ENCODE results near the gene MEGF11. TPM values are rescaled to one million over a fixed set of nuclear protein-coding genes. Genes with fewer than 3 reads are reported as not detected.

Gene MEGF11
- 0.85 TPM for polyA plus RNA-seq (2012; ENCODE audit: low read depth, missing spikeins)

GRCh38 chr15:66253418-66254088, at the start of gene MEGF11:
MEGF11 (minus strand) TSS chr15:66253750; CDS start chr15:66128403, 125,347 bp downstream.
- FAIRE-seq (no peak), DNase-seq (ENCODE audit: insufficient read length, low spot score) (no peak)
- TF ChIP-seq TAF1 (IDR thresholded peaks at IDR 0.05; ENCODE audit: low read depth, low read length): no peak
- TF ChIP-seq POLR2AphosphoS5 (IDR thresholded peaks at IDR 0.05; ENCODE audit: low read depth, low read length): no peak

- DNase-seq (ENCODE audit: insufficient read length, low spot score) (no peak), FAIRE-seq (no peak)
- TF ChIP-seq PAX5 (IDR thresholded peaks at IDR 0.05; ENCODE audit: insufficient read depth, low read length, severe bottlenecking) (no peak), POLR2A (IDR thresholded peaks at IDR 0.05; ENCODE audit: low read depth, low read length) (no peak), SPI1 (IDR thresholded peaks at IDR 0.05; ENCODE audit: low read depth, low read length) (no peak), TAF1 (IDR thresholded peaks at IDR 0.05; ENCODE audit: low read depth, low read length) (no peak), POU2F2 (IDR thresholded peaks at IDR 0.05; ENCODE audit: low read depth, low read length) (no peak), POLR2AphosphoS5 (IDR thresholded peaks at IDR 0.05; ENCODE audit: low read depth, low read length) (no peak)
Measured at GRCh38 chr15:66302489-66303278, 49.1 kb upstream of the MEGF11 start.

GRCh38 chr15:66298803-66299251, 45.3 kb upstream of the MEGF11 start:
- DNase-seq (ENCODE audit: insufficient read length, low spot score) (no peak), FAIRE-seq (no peak)
- TF ChIP-seq TAF1 (IDR thresholded peaks at IDR 0.05; ENCODE audit: low read depth, low read length): no peak
- TF ChIP-seq POLR2AphosphoS5 (IDR thresholded peaks at IDR 0.05; ENCODE audit: low read depth, low read length): no peak
- no peak for TF ChIP-seq POLR2A (IDR thresholded peaks at IDR 0.05; ENCODE audit: low read depth, low read length)
- no peak for TF ChIP-seq PAX5 (IDR thresholded peaks at IDR 0.05; ENCODE audit: insufficient read depth, low read length, severe bottlenecking)
- no peak for TF ChIP-seq POU2F2 (IDR thresholded peaks at IDR 0.05; ENCODE audit: low read depth, low read length)
- TF ChIP-seq SPI1 (IDR thresholded peaks at IDR 0.05; ENCODE audit: low read depth, low read length): no peak

- TF ChIP-seq POLR2AphosphoS5 (IDR thresholded peaks at IDR 0.05; ENCODE audit: low read depth, low read length) (no peak), POLR2A (IDR thresholded peaks at IDR 0.05; ENCODE audit: low read depth, low read length) (no peak), POU2F2 (IDR thresholded peaks at IDR 0.05; ENCODE audit: low read depth, low read length) (no peak), PAX5 (IDR thresholded peaks at IDR 0.05; ENCODE audit: insufficient read depth, low read length, severe bottlenecking) (no peak), SPI1 (IDR thresholded peaks at IDR 0.05; ENCODE audit: low read depth, low read length) (no peak), TAF1 (IDR thresholded peaks at IDR 0.05; ENCODE audit: low read depth, low read length) (no peak)
- DNase-seq (ENCODE audit: insufficient read length, low spot score) (no peak), FAIRE-seq (no peak)
Measured at GRCh38 chr15:66296186-66296585, 42.6 kb upstream of the MEGF11 start.

GRCh38 chr15:66294932-66295235, 41.3 kb upstream of the MEGF11 start:
- no peak for DNase-seq (ENCODE audit: insufficient read length, low spot score)
- no peak for TF ChIP-seq POLR2AphosphoS5 (IDR thresholded peaks at IDR 0.05; ENCODE audit: low read depth, low read length)
- TF ChIP-seq SPI1 (IDR thresholded peaks at IDR 0.05; ENCODE audit: low read depth, low read length): no peak
- TF ChIP-seq POU2F2 (IDR thresholded peaks at IDR 0.05; ENCODE audit: low read depth, low read length): no peak
- TF ChIP-seq PAX5 (IDR thresholded peaks at IDR 0.05; ENCODE audit: insufficient read depth, low read length, severe bottlenecking): no peak
- TF ChIP-seq POLR2A (IDR thresholded peaks at IDR 0.05; ENCODE audit: low read depth, low read length): no peak
- TF ChIP-seq TAF1 (IDR thresholded peaks at IDR 0.05; ENCODE audit: low read depth, low read length): no peak
- FAIRE-seq: peak; percentile 16

- TF ChIP-seq POU2F2 (IDR thresholded peaks at IDR 0.05; ENCODE audit: low read depth, low read length) (no peak), SPI1 (IDR thresholded peaks at IDR 0.05; ENCODE audit: low read depth, low read length) (no peak), TAF1 (IDR thresholded peaks at IDR 0.05; ENCODE audit: low read depth, low read length) (no peak), POLR2A (IDR thresholded peaks at IDR 0.05; ENCODE audit: low read depth, low read length) (no peak), POLR2AphosphoS5 (IDR thresholded peaks at IDR 0.05; ENCODE audit: low read depth, low read length) (no peak), PAX5 (IDR thresholded peaks at IDR 0.05; ENCODE audit: insufficient read depth, low read length, severe bottlenecking) (no peak)
- FAIRE-seq (peak; percentile 65), DNase-seq (ENCODE audit: insufficient read length, low spot score) (peak; percentile 22)
Measured at GRCh38 chr15:66294157-66294931, 40.8 kb upstream of the MEGF11 start.

GRCh38 chr15:66293419-66294156, 40.0 kb upstream of the MEGF11 start, which contains the start of gene DIS3L:
DIS3L (plus strand) TSS chr15:66293568; CDS start chr15:66293597, 29 bp downstream.
- DNase-seq (ENCODE audit: insufficient read length, low spot score) (peak; percentile 68), FAIRE-seq (peak; percentile 75)
- TF ChIP-seq POU2F2 (IDR thresholded peaks at IDR 0.05; ENCODE audit: low read depth, low read length): no peak
- TF ChIP-seq PAX5 (IDR thresholded peaks at IDR 0.05; ENCODE audit: insufficient read depth, low read length, severe bottlenecking): no peak
- TF ChIP-seq TAF1 (IDR thresholded peaks at IDR 0.05; ENCODE audit: low read depth, low read length): peak; percentile 21; the same call in 1 of the 2 replicates
- TF ChIP-seq SPI1 (IDR thresholded peaks at IDR 0.05; ENCODE audit: low read depth, low read length): no peak
- TF ChIP-seq POLR2A (IDR thresholded peaks at IDR 0.05; ENCODE audit: low read depth, low read length): peak; percentile 51; the same call in 1 of the 2 replicates

GRCh38 chr15:66292571-66293418, 39.2 kb upstream of the MEGF11 start:
- FAIRE-seq (no peak), DNase-seq (ENCODE audit: insufficient read length, low spot score) (no peak)
- TF ChIP-seq TAF1 (IDR thresholded peaks at IDR 0.05; ENCODE audit: low read depth, low read length): no peak
- TF ChIP-seq POU2F2 (IDR thresholded peaks at IDR 0.05; ENCODE audit: low read depth, low read length): no peak
- no peak for TF ChIP-seq SPI1 (IDR thresholded peaks at IDR 0.05; ENCODE audit: low read depth, low read length)
- no peak for TF ChIP-seq PAX5 (IDR thresholded peaks at IDR 0.05; ENCODE audit: insufficient read depth, low read length, severe bottlenecking)
- no peak for TF ChIP-seq POLR2AphosphoS5 (IDR thresholded peaks at IDR 0.05; ENCODE audit: low read depth, low read length)
- TF ChIP-seq POLR2A (IDR thresholded peaks at IDR 0.05; ENCODE audit: low read depth, low read length): no peak

Measured in GM12891 (cell line).